DOHH2 (cell line): ENCODE measurements around the gene ATRN.
"Not testable (repeated sequence)": the region's sequence is repeated elsewhere in the genome, so short reads cannot be mapped to it uniquely, and the experiment has no call there.

Experiments
- EZH2phosphoT487 ChIP-seq: fragments of 200-600 bp; sonication (generic); IDR thresholded peaks from 2 replicates; pipeline ENCODE4 v1.6.1; 2017; ENCODE audit warnings: borderline replicate concordance, mild to moderate bottlenecking, antibody characterized with exemption, low read length, moderate library complexity, mixed read lengths
- TF ChIP-seq, protein P1 (sequence below): fragments of 200-600 bp; sonication (generic); IDR thresholded peaks from one replicate; pipeline ENCODE4 v1.5.1; 2014; ENCODE audit warnings: antibody characterized with exemption, mild to moderate bottlenecking, low read depth, low read length; ENCODE audit not compliant: poor library complexity, severe bottlenecking

- TF ChIP-seq, protein P1, sequence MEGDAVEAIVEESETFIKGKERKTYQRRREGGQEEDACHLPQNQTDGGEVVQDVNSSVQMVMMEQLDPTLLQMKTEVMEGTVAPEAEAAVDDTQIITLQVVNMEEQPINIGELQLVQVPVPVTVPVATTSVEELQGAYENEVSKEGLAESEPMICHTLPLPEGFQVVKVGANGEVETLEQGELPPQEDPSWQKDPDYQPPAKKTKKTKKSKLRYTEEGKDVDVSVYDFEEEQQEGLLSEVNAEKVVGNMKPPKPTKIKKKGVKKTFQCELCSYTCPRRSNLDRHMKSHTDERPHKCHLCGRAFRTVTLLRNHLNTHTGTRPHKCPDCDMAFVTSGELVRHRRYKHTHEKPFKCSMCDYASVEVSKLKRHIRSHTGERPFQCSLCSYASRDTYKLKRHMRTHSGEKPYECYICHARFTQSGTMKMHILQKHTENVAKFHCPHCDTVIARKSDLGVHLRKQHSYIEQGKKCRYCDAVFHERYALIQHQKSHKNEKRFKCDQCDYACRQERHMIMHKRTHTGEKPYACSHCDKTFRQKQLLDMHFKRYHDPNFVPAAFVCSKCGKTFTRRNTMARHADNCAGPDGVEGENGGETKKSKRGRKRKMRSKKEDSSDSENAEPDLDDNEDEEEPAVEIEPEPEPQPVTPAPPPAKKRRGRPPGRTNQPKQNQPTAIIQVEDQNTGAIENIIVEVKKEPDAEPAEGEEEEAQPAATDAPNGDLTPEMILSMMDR, result not testable (repeated sequence)
- not testable (repeated sequence) for TF ChIP-seq EZH2phosphoT487
Measured at GRCh38 chr20:3426766-3427165, 44.1 kb upstream of the ATRN start.
